A549 treated with dexamethasone at 1 μM for 4 hours (cell line): ENCODE measurements around the gene NXF2. TPM values are rescaled to one million over a fixed set of nuclear protein-coding genes. Genes with fewer than 3 reads are reported as not detected.

ENCODE experiments used
- total RNA-seq: library from RNA; stranded (reverse); fragments of 200-300 nt; extraction: Qiagen RNA extraction; gene quantifications from 5 replicates; pipeline ENCODE4 v1.2.3, GENCODE V29; 2022

NXF2 gene, protein sequence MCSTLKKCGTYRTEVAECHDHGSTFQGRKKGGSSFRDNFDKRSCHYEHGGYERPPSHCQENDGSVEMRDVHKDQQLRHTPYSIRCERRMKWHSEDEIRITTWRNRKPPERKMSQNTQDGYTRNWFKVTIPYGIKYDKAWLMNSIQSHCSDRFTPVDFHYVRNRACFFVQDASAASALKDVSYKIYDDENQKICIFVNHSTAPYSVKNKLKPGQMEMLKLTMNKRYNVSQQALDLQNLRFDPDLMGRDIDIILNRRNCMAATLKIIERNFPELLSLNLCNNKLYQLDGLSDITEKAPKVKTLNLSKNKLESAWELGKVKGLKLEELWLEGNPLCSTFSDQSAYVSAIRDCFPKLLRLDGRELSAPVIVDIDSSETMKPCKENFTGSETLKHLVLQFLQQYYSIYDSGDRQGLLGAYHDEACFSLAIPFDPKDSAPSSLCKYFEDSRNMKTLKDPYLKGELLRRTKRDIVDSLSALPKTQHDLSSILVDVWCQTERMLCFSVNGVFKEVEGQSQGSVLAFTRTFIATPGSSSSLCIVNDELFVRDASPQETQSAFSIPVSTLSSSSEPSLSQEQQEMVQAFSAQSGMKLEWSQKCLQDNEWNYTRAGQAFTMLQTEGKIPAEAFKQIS
- total RNA-seq, result 0.07 TPM in 1 of 5 replicates, not detected in the others

DNA sequence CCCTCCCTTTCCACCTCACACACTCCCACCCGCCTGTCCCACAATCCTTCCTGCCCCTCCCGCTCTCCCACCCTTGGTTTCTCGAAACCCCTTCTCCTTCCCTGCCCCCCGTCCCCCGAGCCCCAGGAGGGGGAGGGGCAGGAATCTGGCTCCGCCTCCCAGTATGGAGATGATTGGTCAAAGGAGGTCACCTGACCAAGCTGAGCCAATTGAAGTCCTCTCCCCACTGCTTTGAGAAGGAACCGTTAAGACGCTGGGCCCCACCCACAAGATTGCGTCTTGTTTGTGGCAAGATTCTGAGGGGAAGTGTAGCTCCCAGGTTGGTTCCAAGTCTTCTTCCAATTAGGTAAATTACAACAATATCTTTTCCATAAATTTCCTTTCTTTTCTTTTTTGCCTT is at the start of gene NXF2:
TSS of gene NXF2 (plus strand) at position 275 of the 400 bp plus-strand sequence. CDS start 59,912 bp downstream, outside the sequence.

DNA sequence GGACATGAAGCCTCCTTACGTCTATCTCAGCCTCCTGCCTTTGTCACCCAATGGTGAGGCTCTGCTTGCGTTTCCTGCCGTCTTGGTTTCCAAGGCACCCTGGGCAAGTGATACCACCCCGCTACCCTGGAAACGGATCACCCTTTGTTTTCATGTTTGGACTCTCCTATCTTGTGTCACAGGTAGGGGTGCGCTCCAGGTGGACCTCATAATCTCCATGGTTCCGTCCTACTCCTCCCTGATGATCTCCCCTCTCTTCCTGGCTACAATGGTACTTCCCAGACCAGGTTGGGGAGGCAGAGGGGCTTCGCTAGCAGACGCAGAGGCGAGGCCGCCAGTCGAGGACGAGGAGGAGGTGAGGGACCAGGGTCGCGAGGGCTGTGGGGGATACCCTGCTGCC is 32.0 kb upstream of the NXF2 start, which contains the start of gene TCP11X1:
TSS of gene TCP11X1 (plus strand) at position 316 of the 400 bp plus-strand sequence.

Other genes starting within 250 kb of the NXF2 start
- not detected in 5 replicates for gene TCEAL2, start 121.5 kb upstream of the NXF2 start, total RNA-seq
- gene TCEAL6, start 104.7 kb upstream of the NXF2 start, total RNA-seq, result not detected in 5 replicates
- gene BEX5, start 91.2 kb upstream of the NXF2 start, total RNA-seq, result not detected in 5 replicates
- gene TCP11X1, start 31.9 kb upstream of the NXF2 start, total RNA-seq, result not detected in 5 replicates
- gene NXF2B, start 192.8 kb downstream of the NXF2 start, total RNA-seq, result not detected in 5 replicates
- not detected in 5 replicates for gene TCP11X2, start 224.6 kb downstream of the NXF2 start, total RNA-seq